Measurements from ENCODE around the gene NHS. TPM values are rescaled to one million over a fixed set of nuclear protein-coding genes. Genes with fewer than 3 reads are reported as not detected.

The NHS gene
- total RNA-seq, 1 donor from 2014 or later: 2.5 TPM

DNA sequence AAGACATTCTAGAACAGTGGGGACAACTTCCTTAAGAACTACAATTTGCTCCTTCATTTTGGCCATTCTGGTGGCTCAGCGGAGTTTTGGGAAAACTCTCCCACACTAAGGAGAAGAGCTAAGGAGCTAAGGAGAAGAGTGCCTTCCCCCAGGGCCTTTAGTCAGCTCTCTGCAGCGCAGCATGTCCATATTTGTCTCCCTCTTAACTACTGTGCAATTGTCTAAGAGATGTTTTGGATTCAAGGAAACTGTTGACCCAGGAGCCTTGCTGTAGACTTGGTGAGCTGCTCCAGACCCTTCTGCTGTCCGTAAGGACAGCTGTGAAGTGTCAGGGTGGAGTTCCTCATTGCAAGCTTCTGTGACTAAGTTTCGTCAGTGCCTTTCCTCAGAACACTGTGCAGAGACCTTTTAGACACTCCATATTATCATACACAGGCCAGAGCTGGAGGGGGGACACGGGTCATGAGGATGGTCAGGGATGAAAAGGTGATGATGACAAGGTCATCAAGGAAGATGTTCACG, 179.0 kb downstream of the NHS start:
- ATAC-seq: no peak
- Histone ChIP-seq H3K4me1 (no peaks in the 10 kb centered on the region), H3K4me3 (no peak overlapping the region), H3K27ac (no peak overlapping the region), H3K36me3 (no peaks in the 10 kb centered on the region), H3K9me3 (no peaks in the 10 kb centered on the region), H3K27me3 (no peaks in the 10 kb centered on the region)
- no peak for DNase-seq
- TF ChIP-seq, protein P1, sequence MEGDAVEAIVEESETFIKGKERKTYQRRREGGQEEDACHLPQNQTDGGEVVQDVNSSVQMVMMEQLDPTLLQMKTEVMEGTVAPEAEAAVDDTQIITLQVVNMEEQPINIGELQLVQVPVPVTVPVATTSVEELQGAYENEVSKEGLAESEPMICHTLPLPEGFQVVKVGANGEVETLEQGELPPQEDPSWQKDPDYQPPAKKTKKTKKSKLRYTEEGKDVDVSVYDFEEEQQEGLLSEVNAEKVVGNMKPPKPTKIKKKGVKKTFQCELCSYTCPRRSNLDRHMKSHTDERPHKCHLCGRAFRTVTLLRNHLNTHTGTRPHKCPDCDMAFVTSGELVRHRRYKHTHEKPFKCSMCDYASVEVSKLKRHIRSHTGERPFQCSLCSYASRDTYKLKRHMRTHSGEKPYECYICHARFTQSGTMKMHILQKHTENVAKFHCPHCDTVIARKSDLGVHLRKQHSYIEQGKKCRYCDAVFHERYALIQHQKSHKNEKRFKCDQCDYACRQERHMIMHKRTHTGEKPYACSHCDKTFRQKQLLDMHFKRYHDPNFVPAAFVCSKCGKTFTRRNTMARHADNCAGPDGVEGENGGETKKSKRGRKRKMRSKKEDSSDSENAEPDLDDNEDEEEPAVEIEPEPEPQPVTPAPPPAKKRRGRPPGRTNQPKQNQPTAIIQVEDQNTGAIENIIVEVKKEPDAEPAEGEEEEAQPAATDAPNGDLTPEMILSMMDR (IDR thresholded peaks at IDR 0.05): no peak
- intact Hi-C loops (cut with DNase I): no loop called here

DNA sequence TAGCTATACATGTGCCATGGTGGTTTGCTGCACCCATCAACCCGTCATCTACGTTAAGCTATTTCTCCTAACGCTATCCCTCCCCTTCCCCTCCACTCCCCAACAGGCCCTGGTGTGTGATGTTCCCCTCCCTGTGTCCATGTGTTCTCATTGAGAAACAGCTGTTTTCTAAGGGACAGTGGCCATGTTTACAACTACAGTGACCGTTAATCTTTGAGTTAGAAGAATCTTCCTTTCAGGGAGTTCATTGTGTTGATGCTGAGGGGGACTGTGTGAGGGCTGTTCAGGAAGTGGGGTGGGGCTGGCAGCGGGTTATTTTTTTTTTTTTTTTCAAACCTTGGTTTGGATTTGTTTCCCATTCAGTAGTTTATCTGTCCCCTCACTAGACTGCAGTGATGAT, 179.9 kb downstream of the NHS start:
- Histone ChIP-seq H3K27ac (no peak overlapping the region), H3K36me3 (no peaks in the 10 kb centered on the region), H3K27me3 (no peaks in the 10 kb centered on the region), H3K4me1 (no peaks in the 10 kb centered on the region), H3K4me3 (no peak overlapping the region), H3K9me3 (no peaks in the 10 kb centered on the region)
- no peak for DNase-seq
- TF ChIP-seq, protein P1 (IDR thresholded peaks at IDR 0.05): no peak
- intact Hi-C loops (cut with DNase I): no loop called here
- ATAC-seq: no peak

DNA sequence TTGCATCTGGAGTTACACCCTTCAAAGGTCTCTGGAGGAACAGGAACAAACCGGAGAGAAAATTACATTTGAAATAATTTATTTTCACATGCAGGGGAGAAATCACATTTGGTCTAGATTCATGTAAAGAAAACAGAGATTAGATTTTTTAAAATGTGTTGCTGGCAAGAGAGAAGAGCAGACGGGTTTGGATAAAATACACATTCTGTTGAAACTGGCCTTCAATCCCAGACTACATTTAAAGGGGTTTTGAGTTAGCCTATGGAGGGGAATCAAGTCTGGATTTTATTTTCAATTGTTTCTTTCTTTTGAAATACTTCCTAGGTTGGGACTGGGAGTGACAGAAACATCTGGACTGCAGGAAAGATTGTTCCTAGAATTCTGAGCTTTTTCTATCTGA, 180.8 kb downstream of the NHS start:
- Histone ChIP-seq H3K9me3 (no peaks in the 10 kb centered on the region), H3K36me3 (no peaks in the 10 kb centered on the region), H3K27ac (no peak overlapping the region), H3K4me3 (no peak overlapping the region), H3K4me1 (peaks cover 3% of the 10 kb centered on the region), H3K27me3 (no peaks in the 10 kb centered on the region)
- no peak for ATAC-seq
- intact Hi-C loops (cut with DNase I): no loop called here
- TF ChIP-seq, protein P1 (IDR thresholded peaks at IDR 0.05): no peak
- DNase-seq: no peak

DNA sequence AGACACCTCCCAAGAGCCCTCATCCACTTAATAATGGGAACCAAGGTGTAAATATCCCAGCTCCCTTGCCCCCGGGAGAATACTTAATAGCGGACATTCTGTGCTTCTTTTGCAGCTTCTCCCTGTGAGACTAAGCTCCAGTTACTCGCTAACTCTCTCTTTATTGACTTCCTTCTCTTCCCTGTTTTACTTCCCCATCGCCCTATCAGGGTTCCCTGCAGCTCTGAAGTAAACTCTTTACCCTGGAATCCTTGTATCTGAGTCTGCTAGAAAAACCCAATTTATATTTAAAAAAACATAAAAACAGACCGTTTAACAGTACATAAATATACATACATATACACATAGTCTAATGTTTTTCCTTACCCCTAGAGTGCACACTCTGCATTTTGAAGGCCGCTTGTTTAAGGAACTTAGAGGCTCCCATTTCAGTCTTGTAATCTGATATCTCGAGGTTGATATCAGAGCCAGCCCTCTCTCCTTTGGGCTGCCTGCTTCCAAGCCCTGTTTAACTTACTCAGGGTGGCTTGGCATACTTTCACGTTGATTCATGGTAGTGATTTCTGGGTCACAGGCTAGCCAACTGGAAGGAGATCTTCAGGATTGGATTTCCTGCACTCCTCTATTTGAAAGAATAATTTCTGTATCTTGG, 184.9 kb downstream of the NHS start:
- TF ChIP-seq, protein P1 (IDR thresholded peaks at IDR 0.05): no peak
- ATAC-seq (peak; percentile 74), DNase-seq (no peak)
- intact Hi-C loops (cut with DNase I): no loop called here
- no peak overlapping the region for H3K4me3 ChIP-seq
- H3K27me3 ChIP-seq: no peaks in the 10 kb centered on the region
- H3K27ac ChIP-seq: no peak overlapping the region
- H3K4me1 ChIP-seq: peaks cover 3% of the 10 kb centered on the region
- no peaks in the 10 kb centered on the region for H3K36me3 ChIP-seq
- H3K9me3 ChIP-seq: no peaks in the 10 kb centered on the region

DNA sequence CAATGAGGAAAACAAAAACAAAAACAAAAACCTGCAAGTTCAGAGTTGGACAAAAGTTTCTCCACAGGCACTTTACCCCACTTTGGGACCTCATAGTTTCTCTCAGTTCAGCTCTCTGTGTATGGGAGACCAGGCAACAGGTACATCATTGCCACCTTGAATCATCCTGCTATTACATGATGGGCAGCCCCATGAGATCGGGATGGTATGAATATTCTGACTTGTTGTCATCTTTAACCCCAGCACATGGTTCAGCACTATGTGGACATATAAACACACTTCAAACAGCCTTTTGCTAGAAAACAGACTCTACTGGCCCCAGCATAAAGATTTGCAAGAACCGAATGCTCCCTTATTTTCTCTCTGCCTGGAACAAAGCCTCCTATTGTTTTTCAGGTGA, 185.4 kb downstream of the NHS start:
- no peak overlapping the region for H3K27ac ChIP-seq
- no peak for DNase-seq
- TF ChIP-seq, protein P1 (IDR thresholded peaks at IDR 0.05): no peak
- no peaks in the 10 kb centered on the region for H3K36me3 ChIP-seq
- no peaks in the 10 kb centered on the region for H3K9me3 ChIP-seq
- no peaks in the 10 kb centered on the region for H3K27me3 ChIP-seq
- intact Hi-C loops (cut with DNase I): no loop called here
- H3K4me3 ChIP-seq: no peak overlapping the region
- no peak for ATAC-seq
- H3K4me1 ChIP-seq: peaks cover 3% of the 10 kb centered on the region

Data from upper lobe of right lung (tissue), 1 donor.